HG03442 (cell line): Measurements from ENCODE around the gene ZNF496.
"Not testable (repeated sequence)": the region's sequence is repeated elsewhere in the genome, so short reads cannot be mapped to it uniquely, and the experiment has no call there.

Experiments
- ATAC-seq: cut with Tn5 transposase; IDR thresholded peaks from one replicate; pipeline ENCODE4 v1.9.1; 2021; ENCODE audit warnings: mild to moderate bottlenecking, moderate library complexity; ENCODE audit not compliant: unreplicated experiment

Gene ZNF496

DNA sequence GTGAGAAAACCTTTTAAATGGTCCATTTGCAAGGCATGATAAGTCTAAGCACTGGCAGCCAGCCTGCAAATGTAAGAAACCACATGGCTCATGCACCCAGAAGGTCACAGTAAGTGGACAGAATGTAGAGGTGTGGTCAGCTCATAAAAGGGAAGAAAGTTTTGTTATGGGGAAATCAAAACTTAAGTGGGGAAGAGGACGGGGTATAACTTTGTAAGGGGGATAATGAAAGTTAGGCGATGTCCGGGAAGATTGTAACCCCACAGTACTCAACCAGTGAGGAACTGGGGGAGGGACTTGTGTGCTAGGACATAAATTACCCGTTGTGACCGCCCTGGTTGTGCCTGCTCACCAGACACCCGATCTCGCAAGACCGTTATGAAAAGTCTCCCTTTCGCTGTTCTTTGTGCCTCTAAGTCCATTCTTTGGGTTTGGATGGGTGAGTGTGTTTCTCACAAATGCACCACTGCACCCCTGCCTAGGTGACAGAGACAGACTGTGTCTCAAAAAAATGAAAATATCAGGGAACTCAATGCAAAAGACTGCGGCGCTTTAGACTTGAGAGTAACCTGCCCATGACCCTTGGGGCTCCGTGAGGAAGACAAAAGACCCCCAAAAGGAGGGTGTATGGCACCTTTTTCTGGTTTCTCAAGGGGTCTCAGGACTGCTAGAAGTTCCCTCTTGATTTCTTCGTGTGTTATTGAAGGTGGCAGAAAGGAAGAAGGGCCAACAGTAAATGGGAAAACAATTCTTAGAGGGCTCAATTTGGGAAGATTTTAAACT, 28.6 kb upstream of the ZNF496 start:
- ATAC-seq, result no peak

DNA sequence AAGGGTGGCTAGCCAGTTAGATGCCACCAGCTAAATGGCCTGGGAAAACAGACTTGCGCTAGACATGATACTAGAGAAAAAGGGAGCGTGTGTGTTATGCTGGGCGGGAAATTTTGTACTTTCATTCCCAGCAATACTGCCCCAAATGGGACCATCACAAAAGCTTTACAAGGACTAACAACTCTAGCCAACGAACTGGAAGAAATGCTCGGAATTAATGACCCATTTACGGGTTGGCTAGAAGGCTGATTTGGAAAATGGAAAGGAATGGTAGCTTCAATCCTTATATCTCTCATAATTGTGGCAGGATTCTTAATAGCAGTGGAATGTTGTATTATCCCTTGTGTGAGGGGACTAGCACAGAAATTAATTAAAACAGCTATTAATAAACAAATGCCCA, 27.9 kb upstream of the ZNF496 start:
- no peak for ATAC-seq

DNA sequence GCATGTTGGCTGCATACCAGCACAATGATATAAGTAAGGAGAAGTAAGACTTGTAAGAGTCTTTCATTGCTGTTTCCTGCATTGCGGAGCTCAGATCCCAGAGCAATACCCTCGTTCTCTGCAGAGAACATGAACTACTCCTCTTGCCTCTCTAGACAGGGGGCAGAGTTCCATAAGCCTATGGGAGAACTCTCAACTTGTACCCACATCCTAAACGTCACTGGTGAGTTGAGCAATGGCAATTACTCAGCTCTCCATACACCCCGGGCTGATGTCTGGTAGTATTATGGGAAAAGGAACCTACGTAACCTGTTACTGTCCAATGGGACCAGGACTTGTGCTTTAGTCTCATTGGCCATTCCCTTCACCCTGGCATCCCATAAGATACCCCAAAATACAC, 27.3 kb upstream of the ZNF496 start:
- no peak for ATAC-seq

DNA sequence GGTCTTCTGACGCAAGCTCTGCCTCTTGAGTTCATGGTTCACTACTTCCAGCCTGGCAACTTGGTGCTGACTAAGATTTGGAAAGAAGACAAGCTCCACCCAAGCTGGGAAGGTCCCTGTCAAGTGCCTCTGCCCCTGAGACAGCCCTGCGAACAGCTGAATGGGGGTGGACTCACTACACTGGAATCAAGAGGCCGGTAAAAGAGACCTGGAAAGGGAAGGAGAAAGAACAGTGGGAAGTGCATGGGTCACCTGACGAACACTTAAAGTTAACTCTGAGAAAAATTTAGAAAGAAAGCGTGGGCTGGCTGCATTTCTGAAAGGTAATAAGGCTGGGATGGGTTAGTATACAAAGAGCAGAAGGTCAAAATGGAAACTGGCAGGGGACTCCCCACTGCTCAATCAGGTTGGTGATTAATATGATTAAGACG, 26.1 kb upstream of the ZNF496 start:
- peak; percentile 95 for ATAC-seq

DNA sequence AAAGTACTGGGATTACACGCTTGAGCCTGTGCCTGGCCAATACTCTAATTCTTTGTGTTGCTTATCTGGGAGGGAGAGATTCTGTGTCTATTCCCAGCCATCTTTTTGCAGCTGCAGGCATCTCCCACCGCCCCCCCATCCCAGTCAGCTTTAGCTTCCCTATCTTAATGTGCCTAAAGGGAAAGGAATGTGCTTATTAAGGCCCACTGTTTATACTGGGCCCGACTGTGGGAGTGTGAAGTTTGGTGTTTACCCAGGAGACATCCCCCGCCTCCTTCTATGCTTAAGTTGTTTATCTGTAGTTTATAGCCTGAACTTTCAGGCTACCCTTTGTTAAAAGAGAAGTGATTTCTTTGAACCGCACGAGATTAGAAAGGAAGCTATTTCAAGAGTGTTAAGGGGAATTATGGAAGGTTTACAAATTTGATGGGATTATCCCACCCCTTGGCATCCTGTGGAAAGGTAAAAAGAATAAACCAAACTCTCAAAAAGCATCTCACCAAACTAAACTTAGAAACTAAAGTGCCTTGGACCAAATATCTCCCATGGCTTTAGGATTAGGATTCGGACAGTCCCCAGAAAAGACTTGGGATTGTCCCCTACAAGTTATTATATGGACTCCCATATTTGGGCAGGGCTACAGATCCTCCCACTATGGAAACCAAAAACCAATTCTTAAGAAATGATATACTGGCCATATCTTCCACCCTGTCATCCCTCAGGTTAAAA, 25.5 kb upstream of the ZNF496 start:
- no peak for ATAC-seq

DNA sequence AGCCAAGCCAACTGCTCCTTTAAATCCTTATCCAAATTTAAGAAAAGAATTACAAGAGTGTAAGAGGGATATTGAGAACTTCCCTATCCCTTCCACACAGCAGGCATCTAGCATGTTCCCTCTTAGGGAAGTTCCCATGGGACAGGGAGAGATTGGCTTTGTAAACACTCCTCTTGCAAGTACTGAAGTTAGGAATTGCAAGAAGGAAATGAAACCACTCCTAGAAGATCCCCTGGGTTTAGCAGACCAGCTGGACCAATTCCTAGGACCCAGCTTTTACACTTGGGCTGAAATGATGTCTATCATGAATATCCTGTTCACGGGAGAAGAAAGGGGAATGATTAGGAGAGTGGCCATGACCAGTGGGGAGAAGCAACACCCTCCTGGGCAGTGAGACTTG, 23.5 kb upstream of the ZNF496 start:
- not testable (repeated sequence) for ATAC-seq

DNA sequence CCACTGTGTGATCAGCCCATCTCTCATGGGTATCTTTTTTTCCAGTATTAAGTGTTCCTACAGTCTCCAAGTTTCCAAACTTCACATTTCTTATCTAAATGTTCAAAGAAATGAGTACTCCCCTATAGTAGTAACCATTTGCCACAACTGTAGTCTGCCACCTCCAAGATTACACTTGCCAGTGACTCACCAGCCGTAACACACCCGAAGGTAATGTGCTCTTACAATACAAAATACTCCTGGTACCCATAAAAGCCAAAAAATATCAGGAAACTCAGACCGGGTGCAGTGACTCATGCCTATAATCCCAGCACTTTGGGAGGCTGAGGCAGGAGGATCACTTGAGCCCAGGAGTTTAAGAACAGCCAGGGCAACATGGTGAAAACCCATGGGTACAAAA, 20.5 kb upstream of the ZNF496 start:
- no peak for ATAC-seq

DNA sequence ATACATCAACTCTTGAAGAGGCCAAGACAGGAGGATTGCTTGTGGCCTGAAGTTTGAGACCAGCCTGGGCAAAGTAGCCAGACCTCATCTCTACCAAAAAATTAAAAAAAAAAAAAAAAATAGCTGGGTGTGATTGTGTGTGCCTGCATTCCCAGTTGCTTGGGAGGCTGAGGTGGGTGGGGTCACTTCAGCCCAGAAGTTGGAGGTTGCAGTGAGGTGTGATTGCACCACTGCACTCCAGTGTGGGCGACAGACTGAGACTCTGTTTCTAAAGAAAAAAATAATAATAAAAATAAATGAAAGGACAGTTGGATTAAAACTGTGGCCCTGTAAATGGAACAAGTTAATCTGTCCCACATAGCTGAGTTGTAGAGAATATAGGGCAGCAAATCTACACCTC, 18.9 kb upstream of the ZNF496 start:
- no peak for ATAC-seq

DNA sequence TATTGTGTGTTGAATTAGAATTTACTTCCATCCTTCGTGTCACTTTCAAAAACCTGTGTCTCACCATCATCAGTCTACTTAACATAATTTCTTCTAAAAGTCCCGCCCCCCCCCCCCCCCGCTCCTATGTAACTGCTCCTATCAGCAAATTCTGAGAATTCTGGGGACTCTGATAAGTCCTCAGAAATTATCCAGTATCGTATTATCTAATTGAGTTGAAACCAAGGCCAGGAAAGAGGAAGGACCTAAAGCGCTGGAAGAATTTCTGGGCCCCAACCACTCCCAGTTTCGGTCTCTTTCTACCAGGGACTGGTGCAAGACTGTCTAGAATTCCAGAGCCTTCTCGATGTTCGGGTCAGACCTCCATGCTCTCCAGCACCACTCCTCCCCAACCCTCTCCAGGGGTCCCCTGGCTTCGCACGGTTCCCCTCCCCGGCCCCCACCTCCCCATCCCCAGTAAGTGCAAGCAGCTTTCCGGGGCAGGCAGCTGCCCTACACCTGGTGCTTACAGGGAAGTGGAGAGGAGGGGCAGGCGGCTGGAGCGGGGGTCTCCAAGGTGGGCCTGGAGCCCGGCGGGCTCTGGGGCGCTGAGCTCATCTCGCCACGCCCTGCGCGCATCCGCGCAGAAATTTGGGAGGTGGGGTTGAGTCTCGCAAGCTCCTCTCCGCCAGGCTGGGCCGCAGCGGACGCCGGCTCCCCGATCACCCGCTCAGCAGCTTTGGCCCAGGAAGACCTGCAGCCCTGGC, 16.0 kb upstream of the ZNF496 start:
- ATAC-seq, result no peak

DNA sequence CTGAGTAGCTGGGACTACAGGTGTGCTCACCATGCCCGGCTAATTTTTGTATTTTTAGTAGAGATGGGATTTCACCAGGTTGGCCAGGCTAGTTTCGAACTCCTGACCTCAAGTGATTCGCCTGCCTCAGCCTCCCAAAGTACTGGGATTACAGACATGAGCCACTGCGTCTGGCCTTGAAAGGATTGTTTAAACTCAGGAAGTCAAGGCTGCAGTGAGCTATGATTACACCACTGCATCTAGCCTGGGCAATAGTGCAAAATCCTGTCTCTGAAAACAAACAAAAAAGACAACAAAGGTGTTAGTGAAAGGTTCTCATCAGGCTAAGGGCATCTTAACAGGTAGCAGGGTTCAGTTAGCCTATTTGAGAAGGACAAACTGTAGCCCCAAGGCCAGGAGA, 14.2 kb upstream of the ZNF496 start:
- ATAC-seq, result no peak

DNA sequence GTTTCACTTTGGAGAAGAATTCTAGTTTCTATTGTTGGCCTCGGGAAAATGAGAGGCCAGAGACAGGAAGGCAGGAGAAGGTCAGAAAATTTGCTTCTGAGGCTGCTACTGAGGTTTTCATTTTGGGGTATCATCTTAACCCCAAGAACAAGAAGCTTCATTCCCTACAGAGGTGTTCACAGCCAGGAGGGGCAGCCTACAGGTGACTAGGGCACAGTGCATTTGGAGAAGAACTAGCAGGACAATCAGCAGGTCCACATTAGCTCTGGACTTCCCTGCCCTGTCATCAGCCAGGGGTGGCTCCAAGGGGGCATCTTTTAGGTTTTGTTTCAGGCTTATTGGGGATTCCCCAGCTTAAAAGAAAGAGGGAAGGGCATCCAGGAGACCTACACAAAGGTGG, 12.1 kb upstream of the ZNF496 start:
- no peak for ATAC-seq

DNA sequence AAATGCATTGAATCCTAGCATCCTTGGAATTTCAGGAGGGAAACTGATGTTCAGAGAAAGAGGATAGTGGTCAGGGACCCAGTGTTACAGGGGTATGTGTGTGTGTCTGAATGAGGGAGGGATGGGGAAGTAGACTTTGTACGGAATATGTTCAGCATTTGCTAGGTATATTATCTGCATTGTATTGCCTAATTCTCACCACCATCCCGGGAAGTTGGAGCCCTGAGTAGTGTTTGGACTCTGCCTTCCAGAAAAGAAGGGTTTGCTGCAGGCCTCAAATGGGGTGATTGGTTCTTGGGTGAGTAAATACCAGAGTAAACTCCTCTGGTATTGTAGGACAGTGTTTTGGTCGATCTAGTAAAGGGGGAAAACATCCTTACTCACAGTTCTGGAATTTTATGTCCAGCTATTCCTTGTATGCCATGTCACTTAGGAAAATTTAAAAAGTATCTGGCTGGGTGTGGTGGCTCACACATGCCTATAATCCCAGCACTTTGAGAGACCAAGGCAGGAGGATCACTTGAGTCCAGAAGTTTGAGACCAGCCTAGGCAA, 7.1 kb upstream of the ZNF496 start:
- no peak for ATAC-seq

DNA sequence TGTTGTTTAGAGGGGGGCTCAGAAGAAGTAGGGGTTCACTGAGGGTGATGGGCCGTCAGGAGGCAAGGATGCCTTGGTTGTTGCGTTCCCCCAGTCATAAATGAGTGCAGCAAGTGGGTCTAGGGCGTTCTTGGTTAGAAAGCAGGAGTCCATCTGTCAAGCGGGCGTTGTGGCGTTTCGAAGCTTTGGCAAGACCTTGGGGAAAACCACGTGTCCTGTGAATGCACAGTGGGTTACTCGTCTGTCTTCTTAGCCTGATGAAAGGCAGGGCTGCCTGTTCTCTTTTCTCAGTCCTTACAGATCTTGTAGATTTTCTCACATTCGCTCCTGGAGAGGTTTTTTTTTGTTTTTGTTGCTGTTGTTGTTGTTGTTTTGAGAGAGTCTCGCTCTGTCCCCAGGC, 6.3 kb upstream of the ZNF496 start:
- ATAC-seq, result no peak

DNA sequence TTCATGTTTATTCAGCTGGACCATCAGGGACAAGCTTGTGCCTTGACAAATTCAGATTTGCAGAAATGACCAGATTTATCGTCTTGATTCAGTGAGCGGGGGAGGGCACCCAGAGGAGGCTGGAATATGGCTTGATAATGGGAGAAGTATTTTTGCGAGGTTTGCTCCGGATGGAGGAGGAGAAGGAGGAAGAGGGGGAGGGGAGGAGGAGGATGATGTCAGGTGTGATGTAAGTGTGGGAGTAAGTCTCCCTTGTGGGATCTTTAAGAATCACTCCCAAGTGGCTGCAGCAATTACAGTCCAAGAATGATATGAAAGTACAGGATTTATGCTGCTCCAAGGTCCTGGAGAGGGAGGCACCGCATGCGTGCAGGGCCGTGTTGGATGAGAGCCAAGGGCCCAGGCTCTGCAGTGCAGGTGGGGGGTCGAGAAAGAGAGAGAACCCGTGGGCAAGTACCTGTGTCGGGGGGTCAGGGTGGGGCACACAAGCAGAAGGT, 5.6 kb upstream of the ZNF496 start:
- no peak for ATAC-seq

DNA sequence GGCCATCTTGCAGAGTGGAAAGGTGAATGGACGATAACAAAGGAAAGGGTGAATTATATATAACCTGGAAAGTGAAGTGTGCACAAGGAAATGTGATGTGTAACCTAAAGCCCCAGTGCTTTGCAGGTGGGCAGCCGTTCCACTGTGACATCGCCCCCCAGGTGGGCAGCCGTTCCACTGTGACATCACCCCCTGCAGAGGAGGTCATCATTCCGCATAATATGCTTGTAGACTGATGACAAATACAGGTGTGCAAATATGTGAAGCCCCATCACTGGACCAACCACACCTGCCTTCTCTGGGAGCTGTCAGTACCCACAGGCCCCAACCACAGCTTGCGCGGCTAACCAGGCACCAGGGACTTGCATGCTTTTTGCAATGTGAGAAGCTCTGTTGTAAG, 4.7 kb upstream of the ZNF496 start:
- ATAC-seq, result no peak

DNA sequence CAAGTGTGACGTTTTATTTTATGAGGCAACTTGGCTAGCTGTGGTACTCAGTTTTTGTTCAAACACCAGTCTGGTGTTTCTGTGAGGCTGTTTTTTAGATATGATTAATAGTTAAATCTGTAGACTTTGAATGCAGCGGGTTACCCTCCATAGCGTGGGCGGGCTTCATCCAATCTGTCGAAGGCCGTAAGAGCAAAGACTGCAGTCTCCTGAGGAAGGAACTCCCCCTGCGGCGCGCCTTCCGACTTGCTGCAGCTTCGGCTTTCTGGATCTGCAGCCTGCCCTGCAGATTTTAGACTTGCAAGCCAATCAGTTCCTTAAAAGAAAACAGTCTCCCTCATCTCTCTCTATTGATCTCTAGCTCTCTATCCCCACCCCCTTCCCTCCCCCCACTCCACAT, 4.2 kb upstream of the ZNF496 start:
- ATAC-seq, result no peak

DNA sequence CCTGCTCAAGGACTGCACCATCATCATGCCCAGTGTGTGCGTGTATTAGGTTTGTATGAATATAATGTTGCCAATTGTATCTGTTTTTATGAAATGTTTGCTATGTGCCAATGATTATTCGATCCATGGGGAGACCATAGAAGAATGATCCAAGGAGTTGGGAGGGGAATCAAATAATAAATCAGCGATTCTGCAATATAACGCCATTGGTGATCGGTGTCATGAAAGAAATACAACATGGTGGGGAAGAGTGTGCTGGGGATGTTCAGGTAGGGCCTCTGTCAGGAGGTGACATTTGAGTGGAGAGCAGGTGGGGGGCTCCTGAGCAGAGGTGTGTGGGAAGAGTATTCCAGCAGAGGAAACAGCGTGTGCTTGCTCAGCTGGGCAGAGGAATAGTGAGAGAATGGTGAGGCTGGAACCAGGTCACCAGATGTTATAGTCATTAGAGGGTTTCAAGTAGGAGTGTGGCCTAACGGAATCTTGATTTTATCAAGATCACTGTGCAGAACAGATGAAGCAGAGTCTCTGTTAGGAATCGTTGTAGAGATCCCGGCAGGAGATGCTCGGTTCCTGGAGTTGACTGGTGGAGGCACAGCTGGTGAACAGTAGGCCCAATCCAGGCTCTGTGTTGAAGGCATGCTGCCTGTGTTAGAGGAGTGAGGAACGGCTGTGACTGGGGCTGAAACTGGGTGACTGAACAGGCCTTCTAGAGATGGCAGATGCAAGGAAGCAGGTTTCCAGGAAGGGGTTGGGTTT, 2.9 kb upstream of the ZNF496 start:
- ATAC-seq, result no peak

DNA sequence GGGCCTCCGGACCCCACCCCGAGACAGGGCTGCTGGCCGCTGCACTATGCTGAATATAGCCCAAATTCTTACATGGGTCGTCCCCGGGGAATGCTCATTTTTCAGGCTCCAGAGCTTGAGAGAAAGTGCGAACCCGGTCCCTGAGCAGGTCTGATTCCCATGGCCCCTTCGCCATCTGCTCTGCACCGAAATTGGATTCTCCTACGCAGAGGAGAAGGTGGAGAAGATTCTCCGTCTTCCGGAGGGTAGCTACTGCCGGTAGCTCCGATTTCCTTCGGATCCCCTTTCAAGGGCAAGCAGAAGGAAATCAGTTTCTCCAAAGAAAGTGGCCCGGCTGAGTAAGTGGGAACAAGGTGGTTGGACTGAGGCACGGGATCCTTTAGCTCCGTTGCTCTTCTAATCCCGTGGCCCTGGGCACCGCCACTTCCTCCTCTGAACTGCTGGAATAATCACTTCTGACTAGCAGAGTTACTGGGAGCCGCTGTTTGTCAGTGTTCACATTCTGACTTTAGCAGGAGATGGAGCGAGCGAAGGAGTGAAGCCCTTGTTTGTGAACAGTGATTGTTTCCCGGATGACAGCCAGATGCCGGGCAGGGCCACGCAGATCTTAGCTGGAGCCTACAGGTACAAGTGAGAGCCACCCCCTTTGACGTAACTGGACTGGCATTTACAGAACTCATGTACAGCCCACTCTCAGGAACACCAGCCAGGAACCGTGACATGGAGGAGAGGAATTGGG, 1.1 kb upstream of the ZNF496 start:
- ATAC-seq, result no peak

DNA sequence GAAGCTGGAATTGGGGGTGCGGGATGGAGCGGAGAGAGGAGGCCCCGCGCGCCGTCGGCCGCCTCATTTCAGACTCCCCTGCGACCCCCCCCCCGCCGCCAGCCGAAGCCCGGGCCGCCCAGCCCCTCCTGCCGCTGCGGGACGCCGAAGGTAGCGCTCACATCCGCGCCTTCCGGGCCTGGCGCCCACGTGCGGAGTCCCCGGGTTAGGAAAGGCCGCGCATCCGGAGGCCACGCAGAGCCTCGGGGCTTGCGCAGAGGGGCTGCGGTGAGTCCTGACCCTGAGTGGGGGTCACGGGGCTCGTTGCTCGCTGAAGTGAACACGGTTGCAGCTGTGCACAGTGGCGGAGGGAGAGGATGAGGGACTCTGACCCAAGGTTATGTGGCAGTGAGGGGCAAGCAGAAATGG, 552 bp upstream of the ZNF496 start:
- ATAC-seq, result peak; percentile 43

DNA sequence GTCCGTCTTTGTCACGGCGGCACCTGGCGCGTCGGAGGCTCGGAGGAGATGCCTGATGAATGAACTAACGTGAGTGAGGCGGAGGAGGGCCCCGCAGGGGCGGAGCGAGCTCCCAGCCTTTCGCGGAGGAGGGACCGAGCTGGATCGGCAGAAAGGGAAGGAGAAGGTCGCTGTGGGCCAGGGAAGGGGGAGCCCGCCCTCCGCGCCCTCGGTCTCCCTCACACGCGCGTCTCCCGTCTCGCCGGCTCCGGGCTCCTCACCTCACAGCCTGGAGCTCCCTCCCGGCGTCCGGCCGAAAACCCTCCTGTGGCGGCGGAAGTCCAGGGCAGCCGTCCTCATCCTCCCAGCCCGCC, 519 bp downstream of the ZNF496 start:
- peak; percentile 52 for ATAC-seq
